ENCODE measurements around the gene TNFRSF13B. TPM values are rescaled to one million over a fixed set of nuclear protein-coding genes. Genes with fewer than 3 reads are reported as not detected.

TNFRSF13B gene
- total and polyA plus RNA-seq, 2 donors from 2014 or later: 1.4 TPM; not detected in 1

GRCh38 chr17:16987830-16988601 is 16.1 kb upstream of the TNFRSF13B start:
- H3K27ac ChIP-seq (ENCODE audit: low read depth in 2 of 2, low read length in 2 of 2): peak overlapping the region in 1 of 2 donors; percentile 9
- H3K4me1 ChIP-seq (ENCODE audit: control insufficient read depth in 2 of 3, insufficient read depth in 2 of 3, low read depth in 1 of 3, low read length in 3 of 3): peaks cover 0 to 3% (median 0%) of the 10 kb centered on the region in 3 donors
- H3K9ac ChIP-seq (ENCODE audit: low read length in 3 of 3): no peak overlapping the region
- DNase-seq (peak in 2 of 5 donors; percentile 57 to 88), FAIRE-seq (no peak)
- TF ChIP-seq CTCF (IDR thresholded peaks at IDR 0.05; ENCODE audit: borderline replicate concordance, extremely low read depth, insufficient read depth): no peak
- H3K9me3 ChIP-seq (ENCODE audit: control insufficient read depth in 2 of 3, insufficient read depth in 1 of 3, low read length in 3 of 3): no peaks in the 10 kb centered on the region
- intact Hi-C loops (cut with DNase I): no loop called here
- no peaks in the 10 kb centered on the region for H3K27me3 ChIP-seq (ENCODE audit: control insufficient read depth, insufficient read depth, low read length)
- no peak overlapping the region for H3K4me3 ChIP-seq (ENCODE audit: low read length in 3 of 3)
- no peaks in the 10 kb centered on the region for H3K36me3 ChIP-seq (ENCODE audit: control insufficient read depth in 2 of 3, insufficient read depth in 3 of 3, low read length in 3 of 3)

- Histone ChIP-seq H3K27me3 (ENCODE audit: control insufficient read depth, insufficient read depth, low read length) (no peaks in the 10 kb centered on the region), H3K4me1 (ENCODE audit: control insufficient read depth in 2 of 3, insufficient read depth in 2 of 3, low read depth in 1 of 3, low read length in 3 of 3) (peaks cover 0 to 3% (median 0%) of the 10 kb centered on the region in 3 donors), H3K27ac (ENCODE audit: low read depth in 2 of 2, low read length in 2 of 2) (peak overlapping the region in 1 of 2 donors; percentile 9), H3K4me3 (ENCODE audit: low read length in 3 of 3) (no peak overlapping the region), H3K9me3 (ENCODE audit: control insufficient read depth in 2 of 3, insufficient read depth in 1 of 3, low read length in 3 of 3) (no peaks in the 10 kb centered on the region), H3K9ac (ENCODE audit: low read length in 3 of 3) (no peak overlapping the region), H3K36me3 (ENCODE audit: control insufficient read depth in 2 of 3, insufficient read depth in 3 of 3, low read length in 3 of 3) (no peaks in the 10 kb centered on the region)
- DNase-seq (no peak), FAIRE-seq (no peak)
- no peak for TF ChIP-seq CTCF (IDR thresholded peaks at IDR 0.05; ENCODE audit: borderline replicate concordance, extremely low read depth, insufficient read depth)
- intact Hi-C loops (cut with DNase I): no loop called here
Observed at GRCh38 chr17:16987066-16987829, 15.3 kb upstream of the TNFRSF13B start.

- FAIRE-seq: no peak
- no peak overlapping the region for H3K9ac ChIP-seq (ENCODE audit: low read length in 3 of 3)
- H3K9me3 ChIP-seq (ENCODE audit: control insufficient read depth in 2 of 3, insufficient read depth in 1 of 3, low read length in 3 of 3): no peaks in the 10 kb centered on the region
- no peaks in the 10 kb centered on the region for H3K36me3 ChIP-seq (ENCODE audit: control insufficient read depth in 2 of 3, insufficient read depth in 3 of 3, low read length in 3 of 3)
- no peak overlapping the region for H3K4me3 ChIP-seq (ENCODE audit: low read length in 3 of 3)
- no peaks in the 10 kb centered on the region for H3K27me3 ChIP-seq (ENCODE audit: control insufficient read depth, insufficient read depth, low read length)
- peaks cover 0 to 3% (median 0%) of the 10 kb centered on the region in 3 donors for H3K4me1 ChIP-seq (ENCODE audit: control insufficient read depth in 2 of 3, insufficient read depth in 2 of 3, low read depth in 1 of 3, low read length in 3 of 3)
- DNase-seq: no peak
- no peak overlapping the region for H3K27ac ChIP-seq (ENCODE audit: low read depth in 2 of 2, low read length in 2 of 2)
- TF ChIP-seq CTCF (IDR thresholded peaks at IDR 0.05; ENCODE audit: borderline replicate concordance, extremely low read depth, insufficient read depth): no peak
- intact Hi-C loops (cut with DNase I): no loop called here
Observed at GRCh38 chr17:16986391-16986790, 14.5 kb upstream of the TNFRSF13B start.
